NCI-H748 (cell line): ENCODE data around the gene FREM3.
"Not testable (repeated sequence)": the region's sequence is repeated elsewhere in the genome, so short reads cannot be mapped to it uniquely, and the experiment has no call there.

Experiments used
- DNase-seq: peaks from one replicate; lab custom pipeline; 2025; ENCODE audit not compliant: unreplicated experiment; lab: John Stamatoyannopoulos, UW

The FREM3 gene

GRCh38 chr4:143700416-143701352 lies at the start of gene FREM3:
Gene FREM3, minus strand, starts transcription at chr4:143700675. Its CDS starts 0 bp downstream, at chr4:143700675.
- peak; percentile 47 for DNase-seq

GRCh38 chr4:143745874-143746273 lies 45.4 kb upstream of the FREM3 start:
- DNase-seq, result no peak

GRCh38 chr4:143743591-143743990 lies 43.1 kb upstream of the FREM3 start:
- DNase-seq, result no peak

GRCh38 chr4:143742834-143743233 lies 42.4 kb upstream of the FREM3 start:
- no peak for DNase-seq

GRCh38 chr4:143736861-143737260 lies 36.4 kb upstream of the FREM3 start:
- no peak for DNase-seq

GRCh38 chr4:143736061-143736460 lies 35.6 kb upstream of the FREM3 start:
- not testable (repeated sequence) for DNase-seq

GRCh38 chr4:143728166-143728565 lies 27.7 kb upstream of the FREM3 start:
- no peak for DNase-seq

- DNase-seq, result no peak
Measured at GRCh38 chr4:143726714-143727113, 26.2 kb upstream of the FREM3 start.

- no peak for DNase-seq
Measured at GRCh38 chr4:143721317-143721716, 20.8 kb upstream of the FREM3 start.

GRCh38 chr4:143718748-143719147 lies 18.3 kb upstream of the FREM3 start:
- DNase-seq, result not testable (repeated sequence)

GRCh38 chr4:143713955-143714625 lies 13.6 kb upstream of the FREM3 start:
- no peak for DNase-seq

- no peak for DNase-seq
Measured at GRCh38 chr4:143713553-143713952, 13.1 kb upstream of the FREM3 start.

- no peak for DNase-seq
Measured at GRCh38 chr4:143712155-143712550, 11.7 kb upstream of the FREM3 start.

- no peak for DNase-seq
Measured at GRCh38 chr4:143711543-143712154, 11.2 kb upstream of the FREM3 start.

- no peak for DNase-seq
Measured at GRCh38 chr4:143701365-143701764, 890 bp upstream of the FREM3 start.

GRCh38 chr4:143700046-143700415 lies 444 bp downstream of the FREM3 start:
- DNase-seq, result peak; percentile 33

- no peak for DNase-seq
Measured at GRCh38 chr4:143699331-143700045, 987 bp downstream of the FREM3 start.

- DNase-seq, result no peak
Measured at GRCh38 chr4:143693856-143694255, 6.6 kb downstream of the FREM3 start.

GRCh38 chr4:143692241-143692640 lies 8.2 kb downstream of the FREM3 start:
- no peak for DNase-seq

- DNase-seq, result no peak
Measured at GRCh38 chr4:143679434-143679833, 21.0 kb downstream of the FREM3 start.

- not testable (repeated sequence) for DNase-seq
Measured at GRCh38 chr4:143673629-143674028, 26.8 kb downstream of the FREM3 start.
